GM10248 (cell line): ENCODE data around the gene MSANTD4.
A peak's percentile ranks its signal among the peaks of the same experiment; 100 is the strongest.

Experiments used
- CTCF ChIA-PET: fragments of 300-600 bp; sonication (Branson Sonifier 250); formaldehyde crosslinking; extraction: SDS; loops from one replicate; lab custom pipeline; 2021; ENCODE audit warnings: antibody characterized with exemption; lab: Yijun Ruan, JAX
- POLR2A ChIA-PET: fragments of 350-650 bp; sonication (Branson Sonifier 250); formaldehyde crosslinking; extraction: SDS; loops from one replicate; lab custom pipeline; 2020; ENCODE audit warnings: antibody characterized with exemption; lab: Yijun Ruan, JAX
- DNase-seq: peaks from one replicate; pipeline ENCODE4 v3.0.0; 2012; ENCODE audit errors: extremely low spot score
- TF ChIP-seq, protein P1 (sequence below): IDR thresholded peaks from 2 replicates; pipeline ENCODE4 v1.5.1; 2012; ENCODE audit warnings: mild to moderate bottlenecking, low read depth; ENCODE audit errors: extremely low read depth, missing control alignments, control extremely low read depth

MSANTD4 gene

DNA sequence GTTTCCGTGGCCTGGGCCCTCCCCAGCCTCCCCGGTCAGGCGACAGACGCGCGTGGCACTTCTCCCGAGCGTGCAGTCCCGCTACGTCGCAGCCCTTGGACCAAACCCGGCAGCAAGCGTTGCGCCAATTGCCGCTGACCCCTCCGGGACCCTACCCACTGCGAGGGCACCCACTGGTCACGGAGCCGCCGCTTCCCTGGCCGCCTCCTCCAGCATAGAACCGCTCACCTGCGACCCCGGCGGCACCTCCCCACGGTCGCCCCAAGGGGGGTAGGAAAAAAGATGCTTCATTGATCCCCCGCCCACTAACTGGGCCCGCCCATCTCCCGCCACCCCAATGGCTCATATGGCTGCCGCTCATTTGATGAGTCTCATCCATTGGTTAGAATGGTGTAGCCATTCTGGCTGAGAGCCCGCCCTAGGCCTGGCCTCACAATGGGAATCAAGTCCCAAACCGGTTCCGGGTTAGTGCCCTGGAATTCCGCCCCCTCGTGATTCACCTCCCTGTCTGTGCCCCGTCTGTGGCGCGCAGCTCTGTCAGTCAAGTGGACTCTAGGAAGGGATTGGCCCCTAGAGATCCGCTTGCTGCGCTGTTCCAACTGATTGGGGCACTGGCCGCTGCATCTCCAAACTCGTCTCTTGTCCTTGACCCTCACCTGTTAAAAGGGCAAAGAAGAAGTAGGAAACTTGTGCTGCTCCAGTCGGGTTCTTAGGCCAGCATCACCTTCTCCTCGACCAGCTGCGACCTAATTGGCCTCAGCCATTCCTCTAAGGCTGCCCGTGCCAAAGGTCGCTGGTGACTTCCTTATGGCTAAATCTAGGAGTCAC is at the start of gene MSANTD4:
MSANTD4 (minus strand) TSS at position 274 of the 828 bp plus-strand sequence. CDS start 11,323 bp downstream, outside the sequence.
- CTCF ChIA-PET: interaction anchor here (0.6 kb wide), 1 partner anchor 42 kb away, joined by 3 read pairs; no protein-coding TSS in a partner anchor
- TF ChIP-seq, protein P1, sequence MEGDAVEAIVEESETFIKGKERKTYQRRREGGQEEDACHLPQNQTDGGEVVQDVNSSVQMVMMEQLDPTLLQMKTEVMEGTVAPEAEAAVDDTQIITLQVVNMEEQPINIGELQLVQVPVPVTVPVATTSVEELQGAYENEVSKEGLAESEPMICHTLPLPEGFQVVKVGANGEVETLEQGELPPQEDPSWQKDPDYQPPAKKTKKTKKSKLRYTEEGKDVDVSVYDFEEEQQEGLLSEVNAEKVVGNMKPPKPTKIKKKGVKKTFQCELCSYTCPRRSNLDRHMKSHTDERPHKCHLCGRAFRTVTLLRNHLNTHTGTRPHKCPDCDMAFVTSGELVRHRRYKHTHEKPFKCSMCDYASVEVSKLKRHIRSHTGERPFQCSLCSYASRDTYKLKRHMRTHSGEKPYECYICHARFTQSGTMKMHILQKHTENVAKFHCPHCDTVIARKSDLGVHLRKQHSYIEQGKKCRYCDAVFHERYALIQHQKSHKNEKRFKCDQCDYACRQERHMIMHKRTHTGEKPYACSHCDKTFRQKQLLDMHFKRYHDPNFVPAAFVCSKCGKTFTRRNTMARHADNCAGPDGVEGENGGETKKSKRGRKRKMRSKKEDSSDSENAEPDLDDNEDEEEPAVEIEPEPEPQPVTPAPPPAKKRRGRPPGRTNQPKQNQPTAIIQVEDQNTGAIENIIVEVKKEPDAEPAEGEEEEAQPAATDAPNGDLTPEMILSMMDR: no peak
- DNase-seq: peak; percentile 96
- POLR2A ChIA-PET: no interaction called here

DNA sequence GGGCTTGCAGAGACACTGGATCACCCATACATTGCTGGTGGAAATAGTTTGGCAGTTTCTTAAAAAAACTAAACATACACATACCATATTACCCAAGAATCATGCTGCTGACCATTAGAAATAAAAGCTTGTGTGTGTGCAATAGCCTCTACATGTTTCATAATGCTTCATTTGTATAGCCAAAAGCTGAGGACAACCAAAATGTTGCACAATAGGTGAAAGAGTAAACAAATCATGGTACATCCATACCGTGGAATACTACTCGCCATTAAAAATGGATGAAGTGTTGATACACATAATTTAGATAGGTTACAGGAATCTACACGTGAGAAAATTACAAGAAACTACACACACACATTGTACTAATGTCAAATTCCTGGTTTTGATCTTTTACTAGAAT is 48.6 kb upstream of the MSANTD4 start:
- TF ChIP-seq, protein P1: no peak
- ChIA-PET POLR2A (no interaction called here), CTCF (interaction anchor here (1.8 to 2.1 kb wide), 2 partner anchors 17 to 22 kb away, joined by 7 read pairs; no protein-coding TSS in a partner anchor)
- no peak for DNase-seq

- ChIA-PET POLR2A (no interaction called here), CTCF (interaction anchor here (1.7 to 1.8 kb wide), 2 partner anchors 14 to 17 kb away, joined by 4 to 8 read pairs; partner anchors contain the start of genes AASDHPPT and KBTBD3)
- TF ChIP-seq, protein P1: no peak
- DNase-seq: no peak
Measured at GRCh38 chr11:106063009-106063408, 41.0 kb upstream of the MSANTD4 start.

DNA sequence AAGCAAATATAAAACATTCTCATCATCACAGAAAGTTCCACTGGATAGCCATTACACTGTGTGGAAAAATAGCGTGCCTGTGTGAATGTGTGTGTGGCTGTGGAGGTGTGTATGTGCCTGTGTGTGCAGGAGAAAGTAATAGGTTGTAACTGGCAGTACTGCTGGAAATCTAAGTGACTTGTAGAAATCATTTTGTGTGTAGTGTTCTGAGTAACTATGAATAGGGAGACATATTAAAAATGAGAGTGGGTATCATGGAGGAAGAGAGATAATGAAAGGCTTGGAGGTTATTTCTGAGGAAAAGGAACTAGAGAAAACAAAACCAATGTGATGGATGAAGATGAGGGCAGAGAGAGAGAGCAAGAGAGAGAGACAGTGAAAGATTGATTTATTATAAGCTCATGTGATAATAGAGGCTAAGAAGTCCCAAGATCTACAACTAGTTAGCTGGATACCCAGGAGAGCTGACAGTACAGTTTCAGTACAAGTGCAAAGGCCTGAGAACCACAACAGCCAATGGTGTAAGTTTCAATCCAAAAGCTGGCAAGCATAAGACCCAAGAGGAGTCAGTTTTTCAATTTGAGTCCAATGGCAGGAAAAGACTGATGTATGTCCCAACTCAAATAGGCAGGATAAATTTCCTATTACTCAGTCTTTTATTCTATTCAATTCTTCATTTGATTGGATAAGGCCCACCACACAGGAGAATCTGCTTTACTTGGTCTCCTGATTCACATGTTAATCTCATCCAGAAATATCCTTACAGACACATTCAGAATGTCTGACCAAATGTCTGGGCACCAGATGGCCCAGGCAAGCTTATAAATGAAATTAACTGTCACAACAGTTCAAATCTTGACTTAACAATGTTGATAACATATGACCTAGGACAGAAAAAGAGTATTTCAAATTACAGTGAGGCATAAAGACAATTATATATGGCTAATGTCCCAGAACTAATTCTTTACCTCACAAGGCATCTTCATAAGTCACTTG is 40.2 kb upstream of the MSANTD4 start:
- TF ChIP-seq, protein P1: no peak
- ChIA-PET CTCF (interaction anchor here (1.0 to 1.7 kb wide), 3 partner anchors 13 to 16 kb away, joined by 3 to 5 read pairs (median 4); no protein-coding TSS in a partner anchor), POLR2A (no interaction called here)

GRCh38 chr11:106061249-106061784 is 39.3 kb upstream of the MSANTD4 start:
- DNase-seq: no peak
- ChIA-PET POLR2A (no interaction called here), CTCF (interaction anchor here (0.8 to 1.0 kb wide), 2 partner anchors 12 to 29 kb away, joined by 4 to 5 read pairs; no protein-coding TSS in a partner anchor)
- TF ChIP-seq, protein P1: no peak

More for the DNA sequence above, 40.2 kb upstream of the MSANTD4 start:
- no peak for DNase-seq
